Fibroblast of mammary gland (primary cell): Measurements from ENCODE around the gene CFAP97.

ENCODE experiments used
- DNase-seq: peaks from one replicate; pipeline ENCODE4 v3.0.0-alpha.2; 2010; ENCODE audit warnings: low read depth
- H3K4me3 ChIP-seq: 2 replicates; pipeline ENCODE4 v1.5.1; 2011; ENCODE audit warnings: low read depth, mild to moderate bottlenecking, low read length, moderate library complexity; ENCODE audit not compliant: control insufficient read depth
- TF ChIP-seq, protein P1 (sequence below): conservative IDR thresholded peaks from 2 replicates; pipeline ENCODE4 v1.5.1; 2011; ENCODE audit warnings: low read depth, low read length, inconsistent platforms; ENCODE audit not compliant: control insufficient read depth, insufficient read depth

The CFAP97 gene

DNA sequence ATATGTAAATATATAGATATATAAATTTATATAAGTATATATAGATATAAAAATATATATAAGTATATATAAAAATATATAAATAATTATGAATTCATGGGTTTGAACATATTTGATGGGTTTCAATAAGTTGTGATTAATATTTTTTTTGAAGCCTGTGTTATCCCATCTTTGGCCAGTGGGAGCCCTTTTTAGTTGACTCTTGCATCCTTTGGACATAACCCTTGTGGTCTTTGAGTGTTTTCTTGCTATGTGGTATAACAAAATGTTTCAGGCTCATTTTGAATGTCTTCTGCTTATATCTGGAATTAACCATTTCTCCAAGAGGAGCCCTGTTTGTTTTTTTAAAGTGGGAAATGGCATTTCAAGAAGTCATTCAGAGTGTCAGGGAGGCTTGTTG is 20.8 kb upstream of the CFAP97 start:
- TF ChIP-seq, protein P1, sequence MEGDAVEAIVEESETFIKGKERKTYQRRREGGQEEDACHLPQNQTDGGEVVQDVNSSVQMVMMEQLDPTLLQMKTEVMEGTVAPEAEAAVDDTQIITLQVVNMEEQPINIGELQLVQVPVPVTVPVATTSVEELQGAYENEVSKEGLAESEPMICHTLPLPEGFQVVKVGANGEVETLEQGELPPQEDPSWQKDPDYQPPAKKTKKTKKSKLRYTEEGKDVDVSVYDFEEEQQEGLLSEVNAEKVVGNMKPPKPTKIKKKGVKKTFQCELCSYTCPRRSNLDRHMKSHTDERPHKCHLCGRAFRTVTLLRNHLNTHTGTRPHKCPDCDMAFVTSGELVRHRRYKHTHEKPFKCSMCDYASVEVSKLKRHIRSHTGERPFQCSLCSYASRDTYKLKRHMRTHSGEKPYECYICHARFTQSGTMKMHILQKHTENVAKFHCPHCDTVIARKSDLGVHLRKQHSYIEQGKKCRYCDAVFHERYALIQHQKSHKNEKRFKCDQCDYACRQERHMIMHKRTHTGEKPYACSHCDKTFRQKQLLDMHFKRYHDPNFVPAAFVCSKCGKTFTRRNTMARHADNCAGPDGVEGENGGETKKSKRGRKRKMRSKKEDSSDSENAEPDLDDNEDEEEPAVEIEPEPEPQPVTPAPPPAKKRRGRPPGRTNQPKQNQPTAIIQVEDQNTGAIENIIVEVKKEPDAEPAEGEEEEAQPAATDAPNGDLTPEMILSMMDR = peak; percentile 34
- H3K4me3 ChIP-seq = no peak overlapping the region
- DNase-seq = no peak

DNA sequence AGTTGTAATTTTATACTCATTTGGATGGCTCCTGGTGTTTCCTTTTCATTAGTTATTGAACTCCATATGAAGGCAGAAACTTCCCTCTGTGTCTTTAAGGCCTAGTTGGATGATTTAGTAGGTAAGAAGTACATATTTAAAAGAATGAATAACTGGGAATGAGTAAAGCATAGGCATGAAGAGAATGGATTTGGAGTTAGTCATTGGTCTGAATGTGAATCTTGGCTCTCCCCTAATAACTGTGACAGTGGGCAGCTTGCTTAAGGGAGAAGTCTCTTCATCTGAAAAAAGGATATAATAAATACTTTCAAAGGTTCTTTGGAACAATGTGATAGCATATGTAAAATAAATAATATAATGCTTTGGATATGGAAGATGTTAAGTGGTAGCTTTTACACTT is 18.8 kb upstream of the CFAP97 start:
- no peak overlapping the region for H3K4me3 ChIP-seq
- TF ChIP-seq, protein P1 = no peak
- peak; percentile 84 for DNase-seq

DNA sequence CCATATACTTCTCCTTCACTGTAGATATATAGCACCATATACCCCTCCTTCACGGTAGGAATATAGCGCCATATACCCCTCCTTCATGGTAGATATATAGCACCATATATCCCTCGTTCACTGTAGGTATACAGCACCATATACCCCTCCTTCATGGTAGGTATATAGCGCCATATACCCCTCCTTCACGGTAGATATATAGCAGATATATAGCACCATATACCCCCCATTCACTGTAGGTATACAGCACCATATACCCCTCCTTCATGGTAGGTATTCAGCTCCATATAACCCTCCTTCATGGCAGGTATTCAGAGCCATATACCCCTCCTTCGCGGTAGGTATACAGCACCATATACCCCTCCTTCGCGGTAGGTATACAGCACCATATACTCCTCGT is 18.1 kb upstream of the CFAP97 start:
- no peak for DNase-seq
- TF ChIP-seq, protein P1 = no peak
- H3K4me3 ChIP-seq = no peak overlapping the region

DNA sequence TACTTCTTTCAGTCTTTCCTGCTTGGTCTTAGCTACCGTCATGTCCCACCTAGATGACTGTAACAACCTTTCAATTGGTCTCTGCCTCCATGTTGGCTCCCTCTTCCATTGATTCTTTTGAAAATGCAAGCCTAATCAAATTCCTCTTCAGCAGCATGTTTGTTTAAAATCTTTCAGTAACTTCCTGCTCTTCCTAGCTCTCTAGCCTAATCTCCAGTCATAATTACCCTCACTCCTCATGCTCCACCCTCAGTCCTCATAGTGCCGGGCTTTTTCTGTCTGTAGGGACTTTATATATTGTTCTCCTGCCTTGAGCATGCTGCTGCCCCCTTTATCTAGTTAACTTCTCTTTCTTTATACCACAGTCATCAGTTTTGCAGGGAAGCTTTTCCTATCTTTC is 17.7 kb upstream of the CFAP97 start:
- TF ChIP-seq, protein P1 = no peak
- H3K4me3 ChIP-seq = no peak overlapping the region
- no peak for DNase-seq

DNA sequence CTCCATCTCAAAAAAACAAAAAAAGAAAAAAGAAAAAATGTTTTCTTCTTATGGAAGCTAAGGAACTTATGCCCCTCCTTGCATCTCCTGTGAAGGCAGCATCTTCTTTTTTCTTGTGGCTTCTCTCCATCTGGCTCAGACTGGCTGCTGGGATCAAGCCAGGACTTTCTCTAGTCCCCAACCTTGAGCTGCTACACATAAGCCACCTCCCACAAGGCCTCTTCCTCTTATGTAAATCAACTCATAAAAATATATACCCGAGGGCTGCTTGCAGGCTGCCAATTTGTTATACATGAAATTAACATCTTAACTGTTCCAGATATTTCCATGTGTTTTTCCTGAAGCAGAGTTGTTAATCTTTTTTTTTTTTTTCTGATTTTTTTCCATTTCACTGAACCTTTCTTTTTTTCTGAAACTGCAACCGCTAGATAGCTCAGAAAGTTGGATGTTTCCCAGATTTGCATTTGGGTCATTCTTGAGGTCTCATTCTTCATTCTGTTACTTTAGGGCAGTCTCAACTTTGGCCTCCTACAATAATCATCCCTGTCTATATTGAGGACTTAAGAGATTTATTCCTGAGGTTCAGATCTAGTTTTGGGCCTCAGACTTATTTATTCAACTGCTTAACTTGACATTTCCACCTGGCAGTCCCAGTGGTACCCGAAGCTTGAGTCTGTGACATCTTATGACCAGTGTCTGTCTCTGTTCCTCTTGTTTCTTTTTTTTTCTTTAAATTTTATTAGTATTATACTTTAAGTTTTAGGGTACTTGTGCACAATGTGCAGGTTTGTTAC is 15.9 kb upstream of the CFAP97 start:
- TF ChIP-seq, protein P1 = no peak
- H3K4me3 ChIP-seq = no peak overlapping the region
- DNase-seq = peak; percentile 82

DNA sequence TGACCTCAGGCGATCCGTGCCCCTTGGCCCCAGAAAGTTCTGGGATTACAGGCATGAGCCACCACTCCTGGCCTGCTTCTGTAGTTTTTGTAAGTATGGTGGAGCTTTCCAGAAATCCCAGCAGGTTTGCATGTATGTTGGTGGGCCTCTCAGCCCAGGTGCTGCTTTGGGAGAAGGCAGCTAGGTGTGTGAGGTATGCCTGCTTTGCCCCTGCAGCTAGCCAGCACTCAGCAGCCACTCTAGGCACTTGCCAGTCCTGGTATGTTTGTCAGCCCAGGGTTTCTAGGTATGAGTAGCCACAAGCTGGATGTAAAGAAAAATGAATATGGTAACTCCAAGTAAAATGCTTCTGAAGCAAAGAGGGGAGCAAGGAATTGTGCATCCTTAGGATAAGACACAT is 14.5 kb upstream of the CFAP97 start:
- TF ChIP-seq, protein P1 = no peak
- DNase-seq = no peak

More for the DNA sequence above, 14.5 kb upstream of the CFAP97 start:
- no peak overlapping the region for H3K4me3 ChIP-seq
